HCT116 (cell line): Measurements from ENCODE around the gene LAMTOR5. TPM values are rescaled to one million over a fixed set of nuclear protein-coding genes. Genes with fewer than 3 reads are reported as not detected.

Experiments used
- ATAC-seq: fragments of 200-7000 bp; cut with Tn5 transposase; 2 replicates; pipeline ENCODE4 v1.9.1; 2020; ENCODE audit warnings: mild to moderate bottlenecking, moderate library complexity
- BruUV-seq: library from RNA; stranded (reverse); fragments of 400-500 nt; replicated peaks from 2 replicates; lab custom pipeline; 2021; lab: Mats Ljungman, UMichigan
- CTCF ChIA-PET: fragments of 300-600 bp; sonication (Branson Sonifier 250); formaldehyde crosslinking; loops from one replicate; lab custom pipeline; 2021; ENCODE audit warnings: antibody characterized with exemption; lab: Charles Lee
- POLR2A ChIA-PET: fragments of 300-600, 350-600 bp; sonication (Branson Sonifier 250); formaldehyde crosslinking; loops from one replicate; lab custom pipeline; 2021; ENCODE audit warnings: antibody characterized with exemption; lab: Charles Lee
- RAD21 ChIA-PET, 2 experiments: fragments of 300-600 bp; sonication (Branson Sonifier 250); formaldehyde crosslinking; loops; one replicate each; lab custom pipeline; 2023; ENCODE audit warnings: low total read pairs in 2 of 2; ENCODE audit not compliant: uncharacterized antibody in 2 of 2, unreplicated experiment in 2 of 2, low non-redundant PET in 1 of 2; lab: Charles Lee
- DNase-seq: peaks from one replicate; pipeline ENCODE4 v3.0.0-alpha.2; 2010; ENCODE audit warnings: low read depth, low spot score
- H2AFZ ChIP-seq: fragments of 200-600 bp; shearing (Covaris generic), sonication (generic); 2 replicates; pipeline ENCODE4 v1.6.1; 2017; ENCODE audit warnings: low read depth, mixed run types, mixed read lengths, antibody characterized with exemption, low read length; ENCODE audit not compliant: poor library complexity, severe bottlenecking
- H3K27ac ChIP-seq: 2 replicates; pipeline ENCODE4 v1.5.1; 2012; ENCODE audit warnings: low read depth, low read length
- H3K27me3 ChIP-seq: fragments of 200-600 bp; sonication (generic); 2 replicates; pipeline ENCODE4 v1.6.1; 2016; ENCODE audit warnings: mixed run types, low read length, mixed read lengths; ENCODE audit not compliant: insufficient read depth
- H3K36me3 ChIP-seq, 2 experiments: fragments of 200-500 bp in 1 of 2; fragments of 200-600 bp in 1 of 2; sonication (Bioruptor generic) in 1 of 2; sonication (generic) in 1 of 2; 2 replicates each; pipeline versions ENCODE4 v1.5.1 to v1.6.1; 2014 to 2016; ENCODE audit warnings: low read length in 2 of 2, inconsistent platforms in 1 of 2, mixed read lengths in 1 of 2, mixed run types in 1 of 2; ENCODE audit not compliant: insufficient read depth in 2 of 2, control insufficient read depth in 1 of 2
- H3K4me1 ChIP-seq, 2 experiments: fragments of 200-600 bp in 1 of 2; sonication (generic) in 1 of 2; 2 replicates each; pipeline versions ENCODE4 v1.5.1 to v1.6.1; 2012 to 2017; ENCODE audit warnings: low read length in 2 of 2, inconsistent platforms in 1 of 2, mild to moderate bottlenecking in 1 of 2, mixed read lengths in 1 of 2, mixed run types in 1 of 2, moderate library complexity in 1 of 2; ENCODE audit not compliant: insufficient read depth in 2 of 2, control insufficient read depth in 1 of 2
- H3K4me2 ChIP-seq: fragments of 200-600 bp; sonication (generic); 2 replicates; pipeline ENCODE4 v1.6.1; 2017; ENCODE audit warnings: mixed run types, low read length, mixed read lengths
- H3K4me3 ChIP-seq, 2 experiments: fragments of 200-600 bp in 1 of 2; sonication (generic) in 1 of 2; replicated peaks in 1 of 2; 2 replicates each; pipeline ENCODE4 v1.5.1; 2011 to 2016; ENCODE audit warnings: low read length in 2 of 2, control low read depth in 1 of 2, low read depth in 1 of 2, mild to moderate bottlenecking in 1 of 2, mixed read lengths in 1 of 2, mixed run types in 1 of 2
- H3K79me2 ChIP-seq: fragments of 200-600 bp; sonication (generic); 2 replicates; pipeline ENCODE4 v1.6.1; 2017; ENCODE audit warnings: mild to moderate bottlenecking, mixed run types, low read length, moderate library complexity, mixed read lengths; ENCODE audit not compliant: insufficient read depth
- H3K9ac ChIP-seq: fragments of 200-600 bp; sonication (generic); 2 replicates; pipeline ENCODE4 v1.6.1; 2016; ENCODE audit warnings: low read length, mixed read lengths
- H3K9me2 ChIP-seq: fragments of 200-600 bp; sonication (generic), shearing (Covaris generic); 2 replicates; pipeline ENCODE4 v1.6.1; 2017; ENCODE audit warnings: mixed run types, mild to moderate bottlenecking, moderate library complexity; ENCODE audit not compliant: insufficient read depth
- H3K9me3 ChIP-seq, 2 experiments: fragments of 200-500 bp in 1 of 2; fragments of 200-600 bp in 1 of 2; sonication (Bioruptor generic) in 1 of 2; sonication (generic) in 1 of 2; 2 replicates each; pipeline ENCODE4 v1.6.1; 2014 to 2017; ENCODE audit warnings: low read length in 2 of 2, mixed read lengths in 2 of 2, inconsistent platforms in 1 of 2, low read depth in 1 of 2, mild to moderate bottlenecking in 1 of 2, mixed run types in 1 of 2, moderate library complexity in 1 of 2; ENCODE audit not compliant: control insufficient read depth in 1 of 2, insufficient read depth in 1 of 2
- H4K20me1 ChIP-seq: fragments of 200-600 bp; sonication (generic), shearing (Covaris generic); 2 replicates; pipeline ENCODE4 v1.6.1; 2017; ENCODE audit warnings: mixed run types, mild to moderate bottlenecking, moderate library complexity; ENCODE audit not compliant: insufficient read depth
- CEBPB ChIP-seq: IDR thresholded peaks from 2 replicates; pipeline ENCODE4 v1.6.1; 2012; ENCODE audit warnings: low read depth
- CTCF ChIP-seq, 3 experiments: fragments of 200-600 bp in 1 of 3; sonication (generic) in 1 of 3; IDR thresholded peaks in 2 of 3; conservative IDR thresholded peaks in 1 of 3; 2 replicates each; pipeline ENCODE4 v1.5.1; 2012 to 2017; ENCODE audit warnings: low read depth in 2 of 3, low read length in 2 of 3, antibody characterized with exemption in 1 of 3, borderline replicate concordance in 1 of 3, control low read depth in 1 of 3, mild to moderate bottlenecking in 1 of 3, mixed read lengths in 1 of 3, mixed run types in 1 of 3, moderate library complexity in 1 of 3; ENCODE audit not compliant: insufficient read depth in 1 of 3
- EZH2phosphoT487 ChIP-seq: fragments of 200-600 bp; IDR thresholded peaks from 2 replicates; pipeline ENCODE4 v1.6.1; 2018; ENCODE audit warnings: antibody characterized with exemption, borderline replicate concordance
- RAD21 ChIP-seq: IDR thresholded peaks from 2 replicates; pipeline ENCODE4 v1.6.1; 2012; ENCODE audit warnings: low read depth, mild to moderate bottlenecking
- intact Hi-C: fragments of 100-400 bp; cut with micrococcal nuclease; formaldehyde crosslinking; loops from 2 replicates; pipeline ENCODE4 v1.10.0; 2022
- total RNA-seq: library from RNA; stranded (reverse); gene quantifications from one replicate; pipeline ENCODE4 v1.2.1, GENCODE V29; 2021; ENCODE audit not compliant: unreplicated experiment
- TF ChIP-seq, protein P1 (sequence below): IDR thresholded peaks from 2 replicates; pipeline ENCODE4 v1.6.1; 2011; ENCODE audit warnings: mild to moderate bottlenecking, low read length, moderate library complexity; ENCODE audit not compliant: insufficient replicate concordance; ENCODE audit errors: extremely low read depth

Gene LAMTOR5
- total RNA-seq, 1 experiment from 2014 or later: 137 TPM

GRCh38 chr1:110384581-110385321, 22.7 kb downstream of the LAMTOR5 start:
- ATAC-seq (no peak), DNase-seq (no peak)
- intact Hi-C loops: no loop called here
- Histone ChIP-seq H2AFZ (no peak overlapping the region), H3K9me3 (no peaks in the 10 kb centered on the region), H3K4me2 (no peak overlapping the region), H3K4me3 (no peak overlapping the region), H3K27ac (no peak overlapping the region), H3K27me3 (no peaks in the 10 kb centered on the region), H3K36me3 (peaks cover 6 to 9% of the 10 kb centered on the region in 2 experiments; a peak in 3 of 4 replicates), H3K4me1 (peaks cover 0 to 9% of the 10 kb centered on the region in 2 experiments; a peak in 1 of 4 replicates), H3K9me2 (no peaks in the 10 kb centered on the region), H4K20me1 (no peaks in the 10 kb centered on the region), H3K9ac (no peak overlapping the region), H3K79me2 (no peaks in the 10 kb centered on the region)
- POLR2A ChIA-PET: no interaction called here
- TF ChIP-seq EZH2phosphoT487 (no peak), CEBPB (no peak), RAD21 (no peak), CTCF (IDR thresholded peaks at IDR 0.05 in 2 of 3, conservative IDR thresholded peaks at IDR 0.05 in 1 of 3; ENCODE audit: borderline replicate concordance in 1 of 3, insufficient read depth in 1 of 3, low read depth in 2 of 3, low read length in 2 of 3) (no peak)
- TF ChIP-seq, protein P1, sequence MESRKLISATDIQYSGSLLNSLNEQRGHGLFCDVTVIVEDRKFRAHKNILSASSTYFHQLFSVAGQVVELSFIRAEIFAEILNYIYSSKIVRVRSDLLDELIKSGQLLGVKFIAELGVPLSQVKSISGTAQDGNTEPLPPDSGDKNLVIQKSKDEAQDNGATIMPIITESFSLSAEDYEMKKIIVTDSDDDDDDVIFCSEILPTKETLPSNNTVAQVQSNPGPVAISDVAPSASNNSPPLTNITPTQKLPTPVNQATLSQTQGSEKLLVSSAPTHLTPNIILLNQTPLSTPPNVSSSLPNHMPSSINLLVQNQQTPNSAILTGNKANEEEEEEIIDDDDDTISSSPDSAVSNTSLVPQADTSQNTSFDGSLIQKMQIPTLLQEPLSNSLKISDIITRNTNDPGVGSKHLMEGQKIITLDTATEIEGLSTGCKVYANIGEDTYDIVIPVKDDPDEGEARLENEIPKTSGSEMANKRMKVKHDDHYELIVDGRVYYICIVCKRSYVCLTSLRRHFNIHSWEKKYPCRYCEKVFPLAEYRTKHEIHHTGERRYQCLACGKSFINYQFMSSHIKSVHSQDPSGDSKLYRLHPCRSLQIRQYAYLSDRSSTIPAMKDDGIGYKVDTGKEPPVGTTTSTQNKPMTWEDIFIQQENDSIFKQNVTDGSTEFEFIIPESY: no peak
- RAD21 ChIA-PET: no interaction called here
- CTCF ChIA-PET: no interaction called here
- BruUV-seq: no TSS peak
